ENCODE results near the gene SPRYD4.

GRCh38 chr12:56476972-56477432, 8.6 kb downstream of the SPRYD4 start:
- no peak for TF ChIP-seq CTCF (IDR thresholded peaks at IDR 0.05)
- TF ChIP-seq EZH2phosphoT487 (IDR thresholded peaks at IDR 0.05): no peak
